Fibroblast of peridontal ligament (primary cell): ENCODE results near the gene HSD17B13.
A peak's percentile ranks its signal among the peaks of the same experiment; 100 is the strongest.

ENCODE experiments used
- DNase-seq: peaks from one replicate; pipeline ENCODE4 v3.0.0-alpha.2; 2010; ENCODE audit errors: extremely low read depth

The HSD17B13 gene

GRCh38 chr4:87322754-87323153 is at the start of gene HSD17B13:
Gene HSD17B13 (minus strand): TSS chr4:87322882. CDS start chr4:87322841, 41 bp downstream.
- DNase-seq, result no peak

GRCh38 chr4:87370068-87370467 is 47.4 kb upstream of the HSD17B13 start:
- no peak for DNase-seq

- no peak for DNase-seq
Observed at GRCh38 chr4:87366521-87367162, 44.0 kb upstream of the HSD17B13 start.

GRCh38 chr4:87365348-87365747 is 42.7 kb upstream of the HSD17B13 start:
- no peak for DNase-seq

GRCh38 chr4:87363552-87363951 is 40.9 kb upstream of the HSD17B13 start:
- no peak for DNase-seq

GRCh38 chr4:87360338-87360935 is 37.8 kb upstream of the HSD17B13 start:
- DNase-seq, result no peak

- DNase-seq, result no peak
Observed at GRCh38 chr4:87359258-87359657, 36.6 kb upstream of the HSD17B13 start.

GRCh38 chr4:87356832-87357526 is 34.3 kb upstream of the HSD17B13 start:
- DNase-seq, result no peak

- peak; percentile 42 for DNase-seq
Observed at GRCh38 chr4:87354168-87355102, 31.8 kb upstream of the HSD17B13 start.

GRCh38 chr4:87353592-87353991 is 30.9 kb upstream of the HSD17B13 start:
- DNase-seq, result peak; percentile 74

- DNase-seq, result no peak
Observed at GRCh38 chr4:87345139-87345538, 22.5 kb upstream of the HSD17B13 start.

- no peak for DNase-seq
Observed at GRCh38 chr4:87342872-87343271, 20.2 kb upstream of the HSD17B13 start.

GRCh38 chr4:87341954-87342635 is 19.4 kb upstream of the HSD17B13 start:
- peak; percentile 57 for DNase-seq

GRCh38 chr4:87339440-87339839 is 16.8 kb upstream of the HSD17B13 start:
- DNase-seq, result no peak

- DNase-seq, result no peak
Observed at GRCh38 chr4:87337361-87337760, 14.7 kb upstream of the HSD17B13 start.

- no peak for DNase-seq
Observed at GRCh38 chr4:87333267-87333666, 10.6 kb upstream of the HSD17B13 start.

GRCh38 chr4:87330761-87331160 is 8.1 kb upstream of the HSD17B13 start:
- DNase-seq, result no peak

GRCh38 chr4:87327136-87327535 is 4.5 kb upstream of the HSD17B13 start:
- no peak for DNase-seq

- no peak for DNase-seq
Observed at GRCh38 chr4:87326460-87326859, 3.8 kb upstream of the HSD17B13 start.

- peak; percentile 15 for DNase-seq
Observed at GRCh38 chr4:87321888-87322287, 794 bp downstream of the HSD17B13 start.

- DNase-seq, result no peak
Observed at GRCh38 chr4:87317527-87317926, 5.2 kb downstream of the HSD17B13 start.
